Dendritic cell treated with granulocyte-macrophage colony-stimulating factor and Interleukin-4, amounts not matched to agents 40 ng/mL and 50 ng/mL, for 4 days (primary cell): ENCODE results near the gene PCCB.
"Not testable (repeated sequence)": the region's sequence is repeated elsewhere in the genome, so short reads cannot be mapped to it uniquely, and the experiment has no call there.

Source experiments
- H3K27ac Mint-ChIP-seq: one replicate; pipeline ENCODE4 v1.8.0; 2022; ENCODE audit warnings: mild to moderate bottlenecking, mixed read lengths
- H3K27me3 Mint-ChIP-seq: one replicate; pipeline ENCODE4 v1.8.0; 2022; ENCODE audit warnings: mild to moderate bottlenecking, mixed read lengths
- H3K36me3 Mint-ChIP-seq: one replicate; pipeline ENCODE4 v1.8.0; 2022; ENCODE audit warnings: low read depth, mixed read lengths
- H3K4me1 Mint-ChIP-seq: one replicate; pipeline ENCODE4 v1.8.0; 2022; ENCODE audit warnings: low read depth, mixed read lengths
- H3K4me3 Mint-ChIP-seq: one replicate; pipeline ENCODE4 v1.8.0; 2022; ENCODE audit warnings: mild to moderate bottlenecking, moderate library complexity, mixed read lengths
- H3K9me3 Mint-ChIP-seq: one replicate; pipeline ENCODE4 v1.8.0; 2022; ENCODE audit warnings: mixed read lengths
- intact Hi-C: fragments of 100-400 bp; cut with micrococcal nuclease; formaldehyde crosslinking; loops from one replicate; pipeline ENCODE4 v1.15.0; 2022

PCCB gene

DNA sequence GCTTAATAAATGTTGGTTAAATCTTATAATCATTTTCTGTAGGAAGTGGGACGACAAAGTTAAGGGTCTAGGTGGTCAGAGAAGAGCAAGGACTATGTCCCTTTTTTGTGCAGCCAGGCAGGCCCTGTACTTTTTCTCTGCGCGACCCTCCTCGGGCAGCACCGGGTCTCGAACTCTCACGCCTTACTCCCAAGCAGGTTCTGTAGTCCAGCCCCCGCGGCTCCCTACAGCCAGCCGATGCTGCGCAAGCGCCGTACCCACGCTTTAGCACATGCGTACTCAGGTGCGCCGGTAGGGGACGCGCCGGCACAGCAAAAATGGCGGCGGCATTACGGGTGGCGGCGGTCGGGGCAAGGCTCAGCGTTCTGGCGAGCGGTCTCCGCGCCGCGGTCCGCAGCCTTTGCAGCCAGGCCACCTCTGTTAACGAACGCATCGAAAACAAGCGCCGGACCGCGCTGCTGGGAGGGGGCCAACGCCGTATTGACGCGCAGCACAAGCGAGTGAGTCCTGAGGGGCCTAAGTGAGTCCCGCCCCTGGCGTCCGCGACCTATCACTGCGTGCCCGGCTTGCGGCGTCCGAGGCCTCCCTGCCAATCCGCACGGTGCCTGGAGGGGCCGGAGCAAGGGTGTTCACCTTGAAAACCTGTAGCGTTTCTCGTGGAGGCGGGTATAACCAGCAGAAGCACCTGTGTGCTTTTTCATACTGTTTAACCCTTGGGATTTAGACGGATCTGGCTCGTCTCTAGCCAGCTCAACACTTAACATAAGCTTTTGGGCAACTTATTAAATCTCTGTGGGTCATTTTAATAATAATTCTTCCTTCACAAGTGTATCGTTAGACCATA, at the start of gene PCCB:
Gene PCCB, plus strand, starts transcription at position 282 of the 844 bp plus-strand sequence. Its CDS starts 36 bp downstream, at position 318.
- peak within 1 kb of the TSS; percentile 96 for H3K27ac Mint-ChIP-seq
- no peaks in the 10 kb centered on the region for H3K27me3 Mint-ChIP-seq
- intact Hi-C loops, result loop anchor here (1.0 to 5.0 kb wide), 3 partner anchors 54 to 502 kb away; partner anchors contain the start of genes MSL2 and STAG1
- H3K36me3 Mint-ChIP-seq, result peaks cover 15% of the 10 kb centered on the region
- peaks cover 21% of the 10 kb centered on the region for H3K4me1 Mint-ChIP-seq
- no peaks in the 10 kb centered on the region for H3K9me3 Mint-ChIP-seq
- peak within 1 kb of the TSS; percentile 86 for H3K4me3 Mint-ChIP-seq

DNA sequence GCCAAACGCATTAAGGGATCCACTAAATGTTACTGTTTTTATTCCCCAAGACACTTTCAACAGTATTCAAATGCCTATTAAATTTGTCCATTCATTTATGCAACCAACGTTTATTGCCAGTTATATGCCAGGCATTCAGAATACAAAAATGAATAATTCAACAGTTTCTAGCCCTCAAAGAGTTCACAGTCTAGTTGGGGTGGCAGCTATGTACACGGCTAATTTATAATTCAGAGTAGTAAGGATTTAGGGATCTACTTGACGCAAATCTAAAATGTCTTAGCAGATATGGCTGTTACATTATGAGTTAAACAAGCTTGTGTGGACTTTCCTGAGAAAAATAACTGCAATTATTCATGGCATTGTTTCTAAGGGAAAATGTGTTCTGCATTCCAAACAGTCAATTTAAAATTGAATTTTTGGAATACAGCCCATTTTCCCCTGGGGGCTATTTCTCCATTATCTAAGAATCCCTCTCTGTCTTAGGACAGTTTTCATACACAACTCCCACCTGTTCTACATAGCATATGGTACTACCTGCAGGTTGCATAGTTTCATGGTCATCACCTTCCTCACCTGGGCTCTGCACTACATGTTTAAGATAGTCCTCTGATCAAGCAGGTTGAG, 42.5 kb upstream of the PCCB start:
- H3K27ac Mint-ChIP-seq, result no peak overlapping the region
- H3K36me3 Mint-ChIP-seq, result no peaks in the 10 kb centered on the region
- no peak overlapping the region for H3K4me3 Mint-ChIP-seq
- H3K4me1 Mint-ChIP-seq, result peaks cover 12% of the 10 kb centered on the region
- no peaks in the 10 kb centered on the region for H3K9me3 Mint-ChIP-seq
- intact Hi-C loops, result no loop called here
- peaks cover 3% of the 10 kb centered on the region for H3K27me3 Mint-ChIP-seq

DNA sequence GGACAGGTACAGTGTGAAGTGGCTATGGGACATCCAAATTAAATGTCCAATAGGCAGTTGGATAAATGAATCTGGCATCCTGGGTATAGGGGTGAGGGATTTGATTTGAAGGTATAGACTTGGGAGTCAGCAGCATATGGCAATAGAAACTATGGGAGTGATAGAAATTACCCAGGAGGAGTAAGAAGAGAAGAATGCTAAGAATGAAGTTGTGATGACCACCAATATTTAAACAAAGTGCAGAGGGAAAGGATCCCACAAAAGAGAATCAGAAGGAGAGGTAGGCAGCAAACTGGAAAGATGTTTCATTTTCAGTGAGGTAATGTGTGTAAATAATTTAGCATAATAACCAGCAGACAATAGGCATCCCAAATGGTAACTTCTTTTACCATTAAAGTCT, 40.2 kb upstream of the PCCB start:
- no peaks in the 10 kb centered on the region for H3K36me3 Mint-ChIP-seq
- no peak overlapping the region for H3K4me3 Mint-ChIP-seq
- intact Hi-C loops, result no loop called here
- H3K27me3 Mint-ChIP-seq, result peaks cover 3% of the 10 kb centered on the region
- H3K4me1 Mint-ChIP-seq, result peaks cover 12% of the 10 kb centered on the region
- H3K27ac Mint-ChIP-seq, result no peak overlapping the region
- no peaks in the 10 kb centered on the region for H3K9me3 Mint-ChIP-seq

DNA sequence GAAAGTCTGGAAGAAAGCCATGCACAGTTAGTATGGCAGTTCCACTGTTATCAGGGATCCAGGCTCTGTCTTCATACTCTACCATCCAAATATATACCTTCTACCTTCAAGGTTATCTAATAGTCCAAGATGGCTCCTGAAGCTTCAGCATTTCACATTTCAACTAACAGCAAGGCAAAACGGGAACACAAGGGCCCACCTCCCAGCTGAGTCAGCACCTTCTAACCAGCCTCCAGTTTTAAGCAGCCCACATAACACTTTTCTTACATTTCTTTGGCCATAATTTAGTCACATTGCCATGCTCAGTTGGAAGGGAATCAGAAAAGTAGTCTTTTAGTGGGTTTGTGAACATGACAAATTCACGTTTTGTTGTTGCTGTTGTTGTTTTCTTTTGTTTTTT, 38.6 kb upstream of the PCCB start:
- H3K36me3 Mint-ChIP-seq, result no peaks in the 10 kb centered on the region
- intact Hi-C loops, result no loop called here
- no peaks in the 10 kb centered on the region for H3K9me3 Mint-ChIP-seq
- no peak overlapping the region for H3K4me3 Mint-ChIP-seq
- H3K4me1 Mint-ChIP-seq, result peaks cover 7% of the 10 kb centered on the region
- no peak overlapping the region for H3K27ac Mint-ChIP-seq
- peaks cover 3% of the 10 kb centered on the region for H3K27me3 Mint-ChIP-seq

DNA sequence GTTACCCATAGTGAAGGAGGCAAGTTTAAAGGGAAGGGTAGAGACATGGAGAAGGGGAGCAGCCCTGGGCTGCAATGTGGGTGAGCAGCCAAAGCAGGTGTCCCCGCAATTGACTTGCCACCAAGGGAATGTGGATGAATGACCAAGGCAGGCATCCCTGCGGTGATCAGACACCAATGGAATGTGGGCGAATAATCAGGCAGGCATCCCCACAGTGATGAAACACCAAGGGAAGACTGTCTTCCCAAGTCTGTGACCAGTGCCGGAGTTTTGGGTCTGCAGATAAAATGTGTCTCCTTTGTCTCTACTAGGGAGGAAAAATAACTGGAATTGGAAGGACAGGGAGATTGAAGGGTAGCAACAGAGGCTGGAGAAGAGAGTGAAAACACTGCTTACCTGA, 27.4 kb upstream of the PCCB start:
- H3K27me3 Mint-ChIP-seq, intact Hi-C loops, H3K27ac Mint-ChIP-seq, H3K4me1 Mint-ChIP-seq, H3K36me3 Mint-ChIP-seq, H3K4me3 Mint-ChIP-seq: not testable (repeated sequence)
- H3K9me3 Mint-ChIP-seq, result peaks cover 15% of the 10 kb centered on the region

DNA sequence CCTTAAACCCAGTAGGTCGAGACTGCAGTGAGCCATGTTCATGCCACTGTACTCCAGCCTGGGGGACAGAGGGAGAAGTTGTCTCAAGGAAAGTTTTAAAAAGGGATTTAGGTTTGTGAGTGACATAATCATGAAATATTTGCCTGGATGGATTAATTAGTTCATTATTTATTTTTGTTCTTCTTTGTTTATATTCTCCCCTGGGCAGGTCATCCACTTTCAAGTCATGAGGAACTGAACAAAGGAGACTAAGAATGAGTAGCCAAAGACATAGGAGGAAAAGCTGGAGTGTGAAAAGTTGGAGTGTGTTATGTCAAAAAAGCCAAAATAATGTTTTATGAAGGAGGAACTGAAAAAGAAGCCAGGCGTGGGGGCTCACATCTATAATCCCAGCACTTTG, 17.7 kb upstream of the PCCB start:
- Mint-ChIP-seq H3K27ac (no peak overlapping the region), H3K27me3 (no peaks in the 10 kb centered on the region), H3K4me1 (peaks cover 13% of the 10 kb centered on the region), H3K36me3 (no peaks in the 10 kb centered on the region), H3K9me3 (no peaks in the 10 kb centered on the region), H3K4me3 (no peak overlapping the region)
- intact Hi-C loops, result no loop called here

DNA sequence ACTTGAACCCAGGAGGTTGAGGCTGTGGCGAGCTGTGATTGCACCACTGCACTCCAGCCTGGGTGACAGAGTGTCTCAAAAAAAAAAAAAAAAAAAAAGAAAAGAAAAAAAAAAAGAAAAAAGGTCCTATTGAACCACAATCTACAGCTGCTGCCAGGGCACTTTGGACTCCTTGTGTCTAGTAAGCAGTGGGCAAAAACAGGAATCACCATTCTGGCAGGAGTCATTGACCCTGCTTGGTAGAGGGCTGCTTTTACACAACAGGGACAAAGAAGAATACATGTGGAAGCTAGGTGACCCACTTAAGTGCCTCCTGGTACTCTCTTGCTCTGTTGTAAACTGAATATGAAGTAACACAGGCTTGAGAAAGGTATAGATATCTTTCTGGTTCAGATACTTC, 14.6 kb upstream of the PCCB start:
- no peak overlapping the region for H3K4me3 Mint-ChIP-seq
- no peaks in the 10 kb centered on the region for H3K27me3 Mint-ChIP-seq
- intact Hi-C loops, result loop anchor here (5.0 kb wide), 1 partner anchor 43 kb away; no protein-coding TSS in a partner anchor
- H3K4me1 Mint-ChIP-seq, result peaks cover 13% of the 10 kb centered on the region
- H3K27ac Mint-ChIP-seq, result no peak overlapping the region
- H3K36me3 Mint-ChIP-seq, result no peaks in the 10 kb centered on the region
- no peaks in the 10 kb centered on the region for H3K9me3 Mint-ChIP-seq

DNA sequence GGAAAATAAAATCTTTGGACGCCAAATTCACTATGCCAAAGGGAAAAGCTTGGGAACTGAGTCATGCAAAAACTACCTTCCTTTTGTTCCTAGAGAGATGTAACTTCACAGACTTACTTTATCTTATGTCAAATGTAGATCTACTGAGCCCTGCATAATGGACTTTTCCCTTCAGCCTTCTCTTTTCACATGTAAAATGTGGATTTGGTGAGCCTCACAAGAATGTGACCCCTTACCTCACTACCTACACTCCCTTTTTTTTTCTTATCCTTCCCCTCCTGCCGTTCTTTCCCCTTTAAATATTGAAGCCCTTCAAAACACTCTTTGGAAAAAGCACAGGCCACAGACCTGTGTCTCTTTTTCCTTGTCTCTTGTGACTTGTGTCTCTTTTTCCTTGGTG, 14.0 kb upstream of the PCCB start:
- Mint-ChIP-seq H3K4me1 (peaks cover 13% of the 10 kb centered on the region), H3K27ac (no peak overlapping the region), H3K9me3 (no peaks in the 10 kb centered on the region), H3K4me3 (no peak overlapping the region), H3K36me3 (no peaks in the 10 kb centered on the region), H3K27me3 (no peaks in the 10 kb centered on the region)
- intact Hi-C loops, result loop anchor here (5.0 kb wide), 1 partner anchor 44 kb away; no protein-coding TSS in a partner anchor

DNA sequence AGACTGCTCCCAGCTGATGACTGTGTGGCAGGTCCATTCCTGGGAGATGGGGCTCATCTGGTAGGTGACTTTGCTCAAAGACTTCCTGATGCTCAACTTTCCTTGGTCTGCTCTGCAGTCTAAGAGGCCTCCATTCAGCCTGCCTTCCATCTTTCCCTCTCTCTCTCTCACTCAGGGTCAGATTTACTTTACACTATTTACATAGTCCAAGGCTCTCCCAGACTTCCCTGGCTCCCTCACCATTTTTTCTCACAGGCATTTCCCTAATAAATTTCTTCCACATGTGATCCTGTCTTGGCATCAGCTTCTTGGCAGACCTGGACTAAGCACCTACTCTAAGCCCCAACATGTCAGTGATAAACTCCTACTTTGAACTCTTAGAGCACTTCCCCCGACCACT, 13.0 kb upstream of the PCCB start:
- no peaks in the 10 kb centered on the region for H3K36me3 Mint-ChIP-seq
- H3K4me1 Mint-ChIP-seq, result peaks cover 13% of the 10 kb centered on the region
- intact Hi-C loops, result loop anchor here (5.0 kb wide), 1 partner anchor 45 kb away; no protein-coding TSS in a partner anchor
- no peak overlapping the region for H3K27ac Mint-ChIP-seq
- H3K9me3 Mint-ChIP-seq, result no peaks in the 10 kb centered on the region
- no peaks in the 10 kb centered on the region for H3K27me3 Mint-ChIP-seq
- H3K4me3 Mint-ChIP-seq, result no peak overlapping the region

DNA sequence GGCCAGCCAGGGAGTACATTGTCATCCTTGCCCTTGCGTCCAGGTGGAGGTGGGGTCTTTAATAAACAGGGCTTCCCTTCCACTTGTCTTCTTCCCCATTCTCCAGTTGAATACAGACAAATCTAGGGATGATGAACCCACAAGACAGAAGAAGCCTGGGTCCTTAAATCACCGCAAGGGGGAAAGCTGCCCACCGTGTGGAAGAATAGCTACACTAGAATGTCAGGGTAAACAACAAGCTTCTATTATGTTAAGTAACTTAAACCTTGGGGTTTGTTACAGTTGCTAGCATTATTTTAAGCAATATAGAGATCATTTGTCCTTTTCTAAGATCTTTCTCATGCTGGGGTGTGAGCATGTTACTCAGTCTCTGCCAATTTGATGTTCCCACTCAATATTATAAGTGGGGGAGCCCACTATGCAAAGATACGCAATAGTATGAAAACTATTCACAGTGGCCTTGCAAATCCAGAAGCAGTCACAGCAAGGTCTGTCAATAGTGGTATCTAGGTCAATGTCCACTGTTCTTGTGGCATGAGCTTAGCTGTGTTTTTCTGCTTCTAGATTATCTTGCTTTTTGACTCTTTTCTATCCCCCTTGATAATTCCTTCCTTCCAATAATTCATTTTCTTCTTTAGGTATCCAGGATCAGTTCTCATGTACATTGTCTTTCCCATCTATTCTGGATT, 12.0 kb upstream of the PCCB start:
- no peaks in the 10 kb centered on the region for H3K27me3 Mint-ChIP-seq
- intact Hi-C loops, result loop anchor here (5.0 kb wide), 1 partner anchor 46 kb away; no protein-coding TSS in a partner anchor
- no peak overlapping the region for H3K4me3 Mint-ChIP-seq
- H3K9me3 Mint-ChIP-seq, result no peaks in the 10 kb centered on the region
- no peaks in the 10 kb centered on the region for H3K36me3 Mint-ChIP-seq
- peaks cover 8% of the 10 kb centered on the region for H3K4me1 Mint-ChIP-seq
- no peak overlapping the region for H3K27ac Mint-ChIP-seq

DNA sequence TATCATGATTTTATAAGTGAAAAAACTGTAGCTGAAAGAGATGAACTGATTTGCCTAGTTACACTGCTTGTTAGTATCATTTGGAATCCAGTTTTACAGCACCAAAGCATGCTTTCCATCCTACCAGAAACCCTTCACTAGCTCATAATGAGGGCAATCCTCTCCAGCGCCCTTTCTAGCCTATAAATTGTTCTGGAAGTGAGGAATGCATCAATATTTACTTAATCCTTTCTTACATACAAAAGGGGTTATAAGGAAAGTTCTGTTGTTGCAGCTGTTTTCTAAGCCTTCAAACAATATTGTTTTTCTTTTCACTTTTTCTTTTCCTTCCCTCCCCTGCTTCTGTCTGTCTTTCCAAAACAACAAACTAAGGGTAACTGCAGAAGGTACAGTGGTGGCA, 11.0 kb upstream of the PCCB start:
- Mint-ChIP-seq H3K4me3 (no peak overlapping the region), H3K9me3 (no peaks in the 10 kb centered on the region), H3K27ac (no peak overlapping the region), H3K36me3 (no peaks in the 10 kb centered on the region), H3K27me3 (no peaks in the 10 kb centered on the region), H3K4me1 (peaks cover 8% of the 10 kb centered on the region)
- intact Hi-C loops, result loop anchor here (5.0 kb wide), 1 partner anchor 47 kb away; no protein-coding TSS in a partner anchor

DNA sequence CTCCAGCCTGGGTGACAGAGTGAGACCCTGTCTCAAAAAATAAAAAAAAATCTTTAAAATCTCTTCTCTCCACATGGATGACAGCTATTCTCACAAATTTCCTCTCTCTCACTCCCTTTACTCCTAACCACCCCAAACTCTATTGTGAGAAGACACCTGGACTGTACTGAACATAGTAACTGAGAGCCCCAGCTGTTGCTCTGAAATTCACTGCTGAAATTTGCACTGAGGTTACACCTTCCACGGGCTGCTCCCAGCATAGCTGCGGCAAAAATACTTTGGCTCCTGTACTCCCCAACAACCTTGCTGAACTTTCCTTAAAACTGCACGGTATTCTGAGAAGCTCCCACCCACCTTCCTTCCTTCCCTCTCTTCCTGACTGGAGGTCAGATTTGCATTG, 4.4 kb upstream of the PCCB start:
- H3K4me1 Mint-ChIP-seq, result peaks cover 15% of the 10 kb centered on the region
- H3K4me3 Mint-ChIP-seq, result no peak overlapping the region
- no peaks in the 10 kb centered on the region for H3K27me3 Mint-ChIP-seq
- H3K9me3 Mint-ChIP-seq, result no peaks in the 10 kb centered on the region
- intact Hi-C loops, result no loop called here
- no peak overlapping the region for H3K27ac Mint-ChIP-seq
- no peaks in the 10 kb centered on the region for H3K36me3 Mint-ChIP-seq

DNA sequence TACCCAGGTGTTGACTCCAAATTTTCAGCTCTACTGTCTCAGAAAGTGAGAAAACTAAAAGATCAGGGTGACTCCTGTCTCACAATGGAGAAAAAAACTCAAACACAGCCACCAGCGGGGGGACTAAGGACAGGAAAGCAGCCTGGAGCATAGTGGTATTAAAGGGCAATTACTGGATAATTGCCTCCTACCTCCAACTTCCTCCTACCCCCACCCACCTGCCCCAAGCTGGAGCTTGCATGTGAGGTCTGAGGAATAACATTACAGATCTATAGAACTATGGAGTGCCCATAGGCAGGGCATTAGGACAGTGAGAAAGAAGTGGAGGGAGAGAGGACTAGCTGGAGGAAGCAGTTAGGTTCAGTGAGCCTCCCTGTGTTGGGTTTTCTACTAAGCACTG, 2.7 kb upstream of the PCCB start:
- Mint-ChIP-seq H3K36me3 (no peaks in the 10 kb centered on the region), H3K4me3 (no peak overlapping the region), H3K27me3 (no peaks in the 10 kb centered on the region), H3K9me3 (no peaks in the 10 kb centered on the region), H3K27ac (no peak overlapping the region), H3K4me1 (peaks cover 29% of the 10 kb centered on the region)
- intact Hi-C loops, result no loop called here
